BE2C (cell line): ENCODE measurements around the gene NUP62.
A peak's percentile ranks its signal among the peaks of the same experiment; 100 is the strongest.

Source experiments
- DNase-seq: peaks from one replicate; pipeline ENCODE4 v3.0.0-alpha.2; 2020
- H3K27me3 ChIP-seq: fragments of 250-450 bp; sonication (Bioruptor Pico); 2 replicates; pipeline ENCODE4 v1.5.1; 2020; ENCODE audit warnings: mild to moderate bottlenecking
- H3K36me3 ChIP-seq: fragments of 250-450 bp; sonication (Bioruptor Pico); 2 replicates; pipeline ENCODE4 v1.5.1; 2020; ENCODE audit warnings: mild to moderate bottlenecking
- H3K4me1 ChIP-seq: fragments of 250-450 bp; sonication (Bioruptor Pico); 2 replicates; pipeline ENCODE4 v1.5.1; 2020
- H3K4me3 ChIP-seq: 2 replicates; pipeline ENCODE4 v1.5.1; 2011; ENCODE audit warnings: low read depth, low read length
- H3K9me3 ChIP-seq: fragments of 250-450 bp; sonication (Bioruptor Pico); 2 replicates; pipeline ENCODE4 v1.5.1; 2020
- CTCF ChIP-seq: IDR thresholded peaks from 2 replicates; pipeline ENCODE4 v1.5.1; 2012; ENCODE audit warnings: mild to moderate bottlenecking, low read depth, low read length

The NUP62 gene

GRCh38 chr19:49884760-49885159 is 44.5 kb downstream of the NUP62 start:
- no peaks in the 10 kb centered on the region for H3K4me1 ChIP-seq
- no peaks in the 10 kb centered on the region for H3K27me3 ChIP-seq
- no peaks in the 10 kb centered on the region for H3K9me3 ChIP-seq
- no peak for DNase-seq
- H3K36me3 ChIP-seq = peaks cover 14% of the 10 kb centered on the region
- no peak overlapping the region for H3K4me3 ChIP-seq
- TF ChIP-seq CTCF = no peak

DNA sequence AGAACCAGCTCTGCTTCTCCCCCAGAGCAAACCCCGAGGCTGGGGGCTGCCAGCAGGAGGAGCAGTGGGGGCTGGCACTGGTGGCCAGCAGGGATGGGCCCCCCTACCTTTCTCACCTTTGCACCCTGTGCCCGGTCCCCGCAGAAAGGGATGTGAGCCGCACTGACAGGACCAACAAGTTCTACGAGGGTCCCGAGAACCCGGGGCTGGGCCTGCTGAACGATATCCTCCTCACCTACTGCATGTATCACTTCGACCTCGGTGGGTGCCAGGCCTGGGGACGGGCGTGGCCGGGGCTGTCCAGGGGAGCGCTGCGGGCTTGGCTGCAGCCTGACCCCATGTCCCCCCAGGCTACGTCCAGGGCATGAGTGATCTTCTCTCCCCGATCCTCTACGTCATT is 45.2 kb downstream of the NUP62 start:
- Histone ChIP-seq H3K4me1 (no peaks in the 10 kb centered on the region), H3K4me3 (no peak overlapping the region), H3K27me3 (no peaks in the 10 kb centered on the region), H3K36me3 (peaks cover 14% of the 10 kb centered on the region), H3K9me3 (no peaks in the 10 kb centered on the region)
- DNase-seq = no peak
- TF ChIP-seq CTCF = no peak

DNA sequence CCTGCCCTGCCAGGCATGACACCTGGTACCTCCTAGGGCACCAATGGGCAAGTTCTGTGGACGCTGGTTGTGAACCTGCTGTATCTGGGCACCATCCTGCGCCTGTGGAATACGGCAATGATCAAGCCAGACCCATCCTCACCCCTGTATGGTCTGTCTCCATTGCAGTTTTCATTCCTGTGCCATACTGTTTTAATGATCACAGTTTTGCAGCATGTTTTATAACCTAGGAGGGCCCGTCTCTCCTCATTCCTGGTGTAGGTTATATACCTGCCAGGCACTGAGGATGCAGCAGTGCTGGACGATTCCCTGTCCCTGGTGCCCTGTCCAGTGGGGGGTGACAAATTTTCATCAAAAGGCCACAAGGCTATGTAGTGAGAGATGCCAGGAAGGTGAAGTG is 46.2 kb downstream of the NUP62 start:
- no peaks in the 10 kb centered on the region for H3K9me3 ChIP-seq
- DNase-seq = no peak
- peaks cover 14% of the 10 kb centered on the region for H3K36me3 ChIP-seq
- TF ChIP-seq CTCF = no peak
- H3K4me1 ChIP-seq = no peaks in the 10 kb centered on the region
- no peaks in the 10 kb centered on the region for H3K27me3 ChIP-seq
- no peak overlapping the region for H3K4me3 ChIP-seq

DNA sequence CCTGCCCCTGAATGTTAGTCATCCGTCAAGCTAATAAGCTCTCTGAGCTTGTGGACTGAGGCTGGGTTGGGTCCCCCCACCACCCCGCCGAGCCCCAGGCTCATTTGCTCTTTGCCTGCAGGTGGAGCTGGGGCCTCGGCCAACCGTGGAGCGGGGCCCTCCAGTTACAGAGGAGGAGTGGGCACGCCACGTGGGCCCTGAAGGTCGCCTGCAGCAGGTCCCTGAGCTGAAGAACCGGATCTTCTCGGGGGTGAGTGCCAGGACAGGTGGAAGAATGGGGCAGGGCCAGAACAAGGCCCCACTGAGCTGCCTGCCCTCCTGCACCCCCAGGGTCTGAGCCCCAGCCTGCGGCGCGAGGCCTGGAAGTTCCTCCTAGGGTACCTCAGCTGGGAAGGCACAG is 46.7 kb downstream of the NUP62 start:
- Histone ChIP-seq H3K27me3 (no peaks in the 10 kb centered on the region), H3K36me3 (peaks cover 14% of the 10 kb centered on the region), H3K9me3 (no peaks in the 10 kb centered on the region), H3K4me3 (no peak overlapping the region), H3K4me1 (no peaks in the 10 kb centered on the region)
- no peak for TF ChIP-seq CTCF
- no peak for DNase-seq

GRCh38 chr19:49881672-49882394 is 47.5 kb downstream of the NUP62 start:
- no peaks in the 10 kb centered on the region for H3K4me1 ChIP-seq
- peak; percentile 54 for DNase-seq
- no peak overlapping the region for H3K4me3 ChIP-seq
- no peaks in the 10 kb centered on the region for H3K9me3 ChIP-seq
- peaks cover 14% of the 10 kb centered on the region for H3K36me3 ChIP-seq
- no peaks in the 10 kb centered on the region for H3K27me3 ChIP-seq
- no peak for TF ChIP-seq CTCF

DNA sequence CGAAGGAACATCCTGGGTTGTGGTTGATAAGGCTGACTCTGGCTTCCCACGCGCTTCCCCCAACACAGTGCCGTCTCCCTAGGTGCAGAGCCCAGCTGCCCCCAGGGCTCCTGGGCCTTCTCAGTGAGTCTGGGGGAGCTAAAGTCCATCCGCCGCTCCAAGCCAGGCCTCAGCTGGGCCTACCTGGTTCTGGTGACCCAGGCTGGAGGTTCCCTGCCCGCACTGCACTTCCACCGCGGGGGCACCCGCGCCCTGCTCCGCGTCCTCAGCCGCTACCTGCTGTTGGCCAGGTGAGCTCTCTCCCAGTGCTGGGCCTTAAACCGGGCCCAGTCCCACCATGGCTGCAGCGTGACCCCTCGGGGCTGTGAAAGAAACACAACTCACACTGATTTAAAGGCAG is 48.1 kb downstream of the NUP62 start:
- DNase-seq = no peak
- Histone ChIP-seq H3K27me3 (no peaks in the 10 kb centered on the region), H3K9me3 (no peaks in the 10 kb centered on the region), H3K4me1 (no peaks in the 10 kb centered on the region), H3K4me3 (no peak overlapping the region), H3K36me3 (peaks cover 14% of the 10 kb centered on the region)
- TF ChIP-seq CTCF = no peak
